AG04450 (cell line): ENCODE measurements around the gene TMCC1. TPM values are rescaled to one million over a fixed set of nuclear protein-coding genes. Genes with fewer than 3 reads are reported as not detected.
"Not testable (repeated sequence)": the region's sequence is repeated elsewhere in the genome, so short reads cannot be mapped to it uniquely, and the experiment has no call there.

ENCODE experiments used
- CTCF ChIA-PET: fragments of 300-600, 350-600 bp; formaldehyde crosslinking; extraction: SDS; loops from one replicate; lab custom pipeline; 2022; ENCODE audit warnings: antibody characterized with exemption, inconsistent platforms; lab: Charles Lee
- POLR2A ChIA-PET: fragments of 350-600 bp; formaldehyde crosslinking; extraction: SDS; loops from one replicate; lab custom pipeline; 2021; ENCODE audit warnings: antibody characterized with exemption, inconsistent platforms; lab: Yijun Ruan, JAX
- DNase-seq: peaks from one replicate; pipeline ENCODE4 v3.0.0-alpha.2; 2011; ENCODE audit warnings: low read depth, low spot score
- H3K27ac ChIP-seq: one replicate; pipeline ENCODE4 v1.5.1; 2012; ENCODE audit warnings: low read depth, low read length, control low read depth
- H3K27me3 ChIP-seq: one replicate; pipeline ENCODE4 v1.6.0; 2012; ENCODE audit warnings: low read length; ENCODE audit not compliant: control insufficient read depth, insufficient read depth
- H3K4me3 ChIP-seq: 2 replicates; pipeline ENCODE4 v1.5.1; 2011; ENCODE audit warnings: mild to moderate bottlenecking, low read depth, low read length, control low read depth
- H3K9me3 ChIP-seq: 2 replicates; pipeline ENCODE4 v1.5.1; 2012; ENCODE audit warnings: low read length; ENCODE audit not compliant: control insufficient read depth, insufficient read depth
- CTCF ChIP-seq: IDR thresholded peaks from 2 replicates; pipeline ENCODE4 v1.5.1; 2011; ENCODE audit warnings: low read depth, low read length, control low read depth, inconsistent platforms
- polyA plus RNA-seq: library from polyadenylated mRNA; depleted of rRNA; stranded (reverse); fragments of >200 nt; gene quantifications from 2 replicates; pipeline ENCODE4 v1.2.3, GENCODE V29; 2011

TMCC1 gene
- polyA plus RNA-seq, 1 experiment, result 14.1 TPM

- POLR2A ChIA-PET, result no interaction called here
- CTCF ChIA-PET, result interaction anchor here (1.5 to 1.7 kb wide), 2 partner anchors 12 to 346 kb away, joined by 4 to 7 read pairs; no protein-coding TSS in a partner anchor
- Histone ChIP-seq H3K9me3 (no peaks in the 10 kb centered on the region), H3K4me3 (no peak overlapping the region), H3K27ac (no peak overlapping the region), H3K27me3 (no peaks in the 10 kb centered on the region)
- no peak for TF ChIP-seq CTCF
- DNase-seq, result no peak
Measured at GRCh38 chr3:129836381-129837064, 57.0 kb downstream of the TMCC1 start.

GRCh38 chr3:129835198-129835597, 58.3 kb downstream of the TMCC1 start:
- TF ChIP-seq CTCF, result no peak
- CTCF ChIA-PET, result interaction anchor here (0.8 kb wide), 1 partner anchor 99 kb away, joined by 3 read pairs; no protein-coding TSS in a partner anchor
- POLR2A ChIA-PET, result no interaction called here
- Histone ChIP-seq H3K4me3 (no peak overlapping the region), H3K27me3 (no peaks in the 10 kb centered on the region), H3K9me3 (no peaks in the 10 kb centered on the region), H3K27ac (no peak overlapping the region)
- no peak for DNase-seq

- ChIA-PET CTCF (interaction anchor here (0.8 kb wide), 1 partner anchor 99 kb away, joined by 3 read pairs; no protein-coding TSS in a partner anchor), POLR2A (no interaction called here)
- H3K9me3 ChIP-seq, result no peaks in the 10 kb centered on the region
- DNase-seq, result no peak
- no peaks in the 10 kb centered on the region for H3K27me3 ChIP-seq
- no peak overlapping the region for H3K27ac ChIP-seq
- no peak for TF ChIP-seq CTCF
- no peak overlapping the region for H3K4me3 ChIP-seq
Measured at GRCh38 chr3:129834580-129834979, 58.9 kb downstream of the TMCC1 start.

- H3K27ac ChIP-seq, DNase-seq, H3K27me3 ChIP-seq, POLR2A ChIA-PET, H3K9me3 ChIP-seq, H3K4me3 ChIP-seq: not testable (repeated sequence)
- CTCF ChIA-PET, result interaction anchor here (1.1 to 4.3 kb wide), 4 partner anchors 102 to 449 kb away, joined by 6 to 31 read pairs (median 18); no protein-coding TSS in a partner anchor
Measured at GRCh38 chr3:129831942-129832341, 61.6 kb downstream of the TMCC1 start.

- no peak for TF ChIP-seq CTCF
- ChIA-PET CTCF (interaction anchor here (0.9 to 4.3 kb wide), 6 partner anchors 8 to 448 kb away, joined by 4 to 31 read pairs (median 6); no protein-coding TSS in a partner anchor), POLR2A (no interaction called here)
- no peak overlapping the region for H3K4me3 ChIP-seq
- H3K27me3 ChIP-seq, result no peaks in the 10 kb centered on the region
- H3K9me3 ChIP-seq, result no peaks in the 10 kb centered on the region
- DNase-seq, result no peak
- H3K27ac ChIP-seq, result no peak overlapping the region
Measured at GRCh38 chr3:129831503-129831902, 62.0 kb downstream of the TMCC1 start.
